K562 (cell line): ENCODE measurements around the gene TTC13. TPM values are rescaled to one million over a fixed set of nuclear protein-coding genes. Genes with fewer than 3 reads are reported as not detected.
A peak's percentile ranks its signal among the peaks of the same experiment; 100 is the strongest.

Experiments
- AFF1 ChIP-seq, 2 experiments: fragments of 450-650 bp; IDR thresholded peaks; 2 replicates each; pipeline ENCODE4 v1.6.1; 2018; ENCODE audit warnings: mild to moderate bottlenecking in 2 of 2, low read depth in 1 of 2; ENCODE audit not compliant: partially characterized antibody in 2 of 2
- HMG20A ChIP-seq: fragments of 450-650 bp; formaldehyde crosslinking; conservative IDR thresholded peaks from 2 replicates; pipeline ENCODE4 v1.4.0; 2020; ENCODE audit warnings: mild to moderate bottlenecking, mixed read lengths
- HSF4 ChIP-seq: fragments of 250-450 bp; sonication (Bioruptor Pico); IDR thresholded peaks from 2 replicates; pipeline ENCODE4 v2.1.2; 2022; ENCODE audit warnings: mild to moderate bottlenecking, moderate library complexity, borderline replicate concordance
- MED1 ChIP-seq: sonication (generic); formaldehyde crosslinking; IDR thresholded peaks from 2 replicates; pipeline ENCODE4 v1.8.1; 2023; ENCODE audit warnings: missing genetic modification reagents, borderline replicate concordance
- MTA2 ChIP-seq: fragments of 450-650 bp; IDR thresholded peaks from 2 replicates; pipeline ENCODE4 v1.6.1; 2016; ENCODE audit warnings: low read depth
- NFATC3 ChIP-seq: fragments of 450-650 bp; IDR thresholded peaks from 2 replicates; pipeline ENCODE4 v1.6.1; 2017; ENCODE audit warnings: mild to moderate bottlenecking
- PBX2 ChIP-seq, 2 experiments: IDR thresholded peaks in 1 of 2; conservative IDR thresholded peaks in 1 of 2; 2 replicates each; pipeline ENCODE4 v1.6.1; 2016; ENCODE audit warnings: low read depth in 2 of 2, mild to moderate bottlenecking in 1 of 2, missing compliant biosample characterization in 1 of 2, missing genetic modification characterization in 1 of 2, moderate library complexity in 1 of 2
- PCBP2 ChIP-seq: fragments of 200-400 bp; formaldehyde crosslinking; IDR thresholded peaks from 2 replicates; pipeline ENCODE4 v1.6.1; 2018; ENCODE audit warnings: low read length, low read depth, mild to moderate bottlenecking, moderate library complexity; ENCODE audit not compliant: poor library complexity, severe bottlenecking
- RFX1 ChIP-seq: fragments of 450-650 bp; IDR thresholded peaks from 2 replicates; pipeline ENCODE4 v1.6.1; 2016; ENCODE audit warnings: mild to moderate bottlenecking, moderate library complexity
- SMAD2 ChIP-seq: fragments of 150-350 bp; IDR thresholded peaks from 2 replicates; pipeline ENCODE4 v1.6.1; 2014; ENCODE audit warnings: low read depth, mild to moderate bottlenecking, low read length
- TBP ChIP-seq: optimal IDR thresholded peaks from 2 replicates; pipeline ENCODE3; 2011; ENCODE audit warnings: low read depth, low read length, improper control_type of control experiment
- ZKSCAN3 ChIP-seq: fragments of 250-450 bp; sonication (Bioruptor Pico); IDR thresholded peaks from 2 replicates; pipeline ENCODE4 v1.4.0; 2020
- ZNF3 ChIP-seq: fragments of 250-450 bp; sonication (Bioruptor Pico); IDR thresholded peaks from 2 replicates; pipeline ENCODE4 v1.5.0; 2021; ENCODE audit warnings: mild to moderate bottlenecking, moderate library complexity
- ZNF398 ChIP-seq: fragments of 250-450 bp; sonication (Bioruptor Pico); IDR thresholded peaks from 2 replicates; pipeline ENCODE4 v1.8.0; 2021; ENCODE audit warnings: moderate library complexity, mild to moderate bottlenecking, inconsistent platforms
- ZNF41 ChIP-seq: fragments of 250-450 bp; sonication (Bioruptor Pico); conservative IDR thresholded peaks from 2 replicates; pipeline ENCODE4 v1.4.0; 2020; ENCODE audit warnings: mild to moderate bottlenecking
- ZNF511 ChIP-seq: sonication (generic); formaldehyde crosslinking; IDR thresholded peaks from 2 replicates; pipeline ENCODE4 v1.8.0; 2022; ENCODE audit warnings: mild to moderate bottlenecking, missing genetic modification reagents
- polyA plus RNA-seq, 8 experiments: library from polyadenylated mRNA; depleted of rRNA in 4 of 8; stranded (reverse) in 5 of 8; unstranded in 3 of 8; fragments of >200 nt; fragmentation: Nextera tagmentation in 2 of 8; fragmentation: Illumina TruSeq in 1 of 8; extraction: Ambion mirVana in 2 of 8; extraction: Trizol in 1 of 8; gene quantifications; 2 replicates each; pipeline versions ENCODE4 v1.2.1 to v1.2.3, GENCODE V29; 2011 to 2014; ENCODE audit warnings: inconsistent platforms in 1 of 8, missing spikeins in 1 of 8
- total RNA-seq, 7 experiments: library from RNA; depleted of rRNA in 6 of 7; stranded (reverse); fragments of >200 nt in 6 of 7; fragmentation: Illumina TruSeq in 2 of 7; extraction: Trizol in 2 of 7; gene quantifications; 2 replicates each; pipeline versions ENCODE4 v1.2.1 to v1.2.3, GENCODE V29; 2011 to 2021; ENCODE audit warnings: low replicate concordance in 1 of 7
- TF ChIP-seq, protein P1 (sequence below): sonication (generic); formaldehyde crosslinking; IDR thresholded peaks from 2 replicates; pipeline ENCODE4 v1.9.0; 2022; ENCODE audit warnings: mild to moderate bottlenecking, missing genetic modification reagents

TTC13 gene
- total and polyA plus RNA-seq, 9 of the 15 experiments (the other 6 are each of a cell fraction or from before 2014, with no cell fraction given) = 1.7 to 13.8 (median 9.6) TPM

GRCh38 chr1:230978491-230979388 lies at the start of gene TTC13, which contains the start of gene ARV1 (continued):
- TF ChIP-seq PBX2 (CRISPR knock-in tag; IDR thresholded peaks at IDR 0.05; ENCODE audit: low read depth) (no peak), PBX2 (tag; conservative IDR thresholded peaks at IDR 0.05; ENCODE audit: low read depth) (0 out of 2 replicates have a peak, but pooled peaks have one; percentile 25), ZNF3 (CRISPR knock-in tag) (no peak), ZNF41 (no peak), RFX1 (no peak), MED1 (CRISPR knock-in tag) (no peak), SMAD2 (no peak), NFATC3 (no peak), TBP (peak; percentile 78), HMG20A (CRISPR knock-in tag) (no peak), ZNF511 (CRISPR knock-in tag) (peak; percentile 62; the same call in 1 of the 2 replicates), ZKSCAN3 (CRISPR knock-in tag) (no peak), MTA2 (no peak), PCBP2 (no peak), ZNF398 (CRISPR knock-in tag) (no peak), AFF1 (IDR thresholded peaks at IDR 0.05; ENCODE audit: low read depth in 1 of 2, partially characterized antibody in 2 of 2) (peak; percentile 88 to 99), HSF4 (CRISPR knock-in tag) (peak; percentile 78; the same call in 1 of the 2 replicates)
- TF ChIP-seq, protein P1, sequence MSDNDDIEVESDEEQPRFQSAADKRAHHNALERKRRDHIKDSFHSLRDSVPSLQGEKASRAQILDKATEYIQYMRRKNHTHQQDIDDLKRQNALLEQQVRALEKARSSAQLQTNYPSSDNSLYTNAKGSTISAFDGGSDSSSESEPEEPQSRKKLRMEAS (CRISPR knock-in tag) = peak; percentile 91
